Stimulated activated CD4-positive, alpha-beta T cell treated with anti-CD3 and anti-CD28 coated beads, Interleukin-12 subunit alpha, Interleukin-12 subunit beta, amount 100 ng/mL, for 24 hours (primary cell): ENCODE data around the gene ARHGEF3.

Experiments
- DNase-seq, 2 experiments: peaks; one replicate each; pipeline ENCODE4 v3.0.0-alpha.2; 2020; ENCODE audit warnings: low read depth in 2 of 2

The ARHGEF3 gene

GRCh38 chr3:56796202-56796601 lies 5.5 kb downstream of the ARHGEF3 start:
- DNase-seq = no peak

- DNase-seq = no peak
Measured at GRCh38 chr3:56795829-56796185, 5.9 kb downstream of the ARHGEF3 start.

- DNase-seq = no peak
Measured at GRCh38 chr3:56795097-56795828, 6.5 kb downstream of the ARHGEF3 start.

- DNase-seq = no peak
Measured at GRCh38 chr3:56792193-56792592, 9.6 kb downstream of the ARHGEF3 start.

GRCh38 chr3:56790016-56790821 lies 11.5 kb downstream of the ARHGEF3 start:
- DNase-seq = no peak

GRCh38 chr3:56789076-56789475 lies 12.7 kb downstream of the ARHGEF3 start:
- no peak for DNase-seq

- DNase-seq = no peak
Measured at GRCh38 chr3:56788521-56788920, 13.2 kb downstream of the ARHGEF3 start.

GRCh38 chr3:56787784-56788256 lies 13.9 kb downstream of the ARHGEF3 start:
- no peak for DNase-seq

- no peak for DNase-seq
Measured at GRCh38 chr3:56787258-56787775, 14.4 kb downstream of the ARHGEF3 start.

GRCh38 chr3:56785499-56785898 lies 16.2 kb downstream of the ARHGEF3 start:
- DNase-seq = no peak

- no peak for DNase-seq
Measured at GRCh38 chr3:56784448-56785001, 17.2 kb downstream of the ARHGEF3 start.

- DNase-seq = peak in 1 of 2 experiments; percentile 53
Measured at GRCh38 chr3:56783644-56784447, 17.9 kb downstream of the ARHGEF3 start.

GRCh38 chr3:56782906-56783305 lies 18.8 kb downstream of the ARHGEF3 start:
- DNase-seq = no peak

GRCh38 chr3:56782215-56782614 lies 19.5 kb downstream of the ARHGEF3 start:
- no peak for DNase-seq

GRCh38 chr3:56781762-56782161 lies 20.0 kb downstream of the ARHGEF3 start:
- DNase-seq = no peak

GRCh38 chr3:56780936-56781335 lies 20.8 kb downstream of the ARHGEF3 start:
- no peak for DNase-seq

GRCh38 chr3:56778893-56779292 lies 22.9 kb downstream of the ARHGEF3 start:
- no peak for DNase-seq

GRCh38 chr3:56776556-56776950 lies 25.2 kb downstream of the ARHGEF3 start:
- DNase-seq = no peak

GRCh38 chr3:56775838-56776555 lies 25.8 kb downstream of the ARHGEF3 start:
- no peak for DNase-seq

- no peak for DNase-seq
Measured at GRCh38 chr3:56775445-56775837, 26.3 kb downstream of the ARHGEF3 start.

- no peak for DNase-seq
Measured at GRCh38 chr3:56773986-56774385, 27.8 kb downstream of the ARHGEF3 start.
